ENCODE data around the gene KRTAP19-8.

Gene KRTAP19-8

GRCh38 chr21:31012133-31013089, 25.9 kb downstream of the KRTAP19-8 start:
- no peak overlapping the region for H3K4me3 ChIP-seq
- no peak overlapping the region for H3K9ac ChIP-seq
- H4K20me1 ChIP-seq: no peaks in the 10 kb centered on the region
- peaks cover under 1% of the 10 kb centered on the region; the same call in 1 of the 2 replicates for H3K9me3 ChIP-seq
- TF ChIP-seq Cebpa-rat (IDR thresholded peaks at IDR 0.05): no peak
- peaks cover 36% of the 10 kb centered on the region for H3K4me1 ChIP-seq
- H3K4me2 ChIP-seq: no peak overlapping the region
- H3K36me3 ChIP-seq: no peaks in the 10 kb centered on the region
- no peak overlapping the region for H3K27ac ChIP-seq
- H3K27me3 ChIP-seq: no peaks in the 10 kb centered on the region

- Histone ChIP-seq H3K27me3 (no peaks in the 10 kb centered on the region), H3K36me3 (no peaks in the 10 kb centered on the region), H3K4me2 (peak overlapping the region; percentile 37), H4K20me1 (no peaks in the 10 kb centered on the region), H3K27ac (no peak overlapping the region), H3K9ac (no peak overlapping the region), H3K4me1 (peaks cover 36% of the 10 kb centered on the region), H3K4me3 (no peak overlapping the region), H3K9me3 (peaks cover 6% of the 10 kb centered on the region; the same call in 1 of the 2 replicates)
- no peak for TF ChIP-seq Cebpa-rat (IDR thresholded peaks at IDR 0.05)
Observed at GRCh38 chr21:31011412-31011811, 26.9 kb downstream of the KRTAP19-8 start.

GRCh38 chr21:31008355-31008754, 29.9 kb downstream of the KRTAP19-8 start:
- H4K20me1 ChIP-seq: no peaks in the 10 kb centered on the region
- TF ChIP-seq Cebpa-rat (IDR thresholded peaks at IDR 0.05): no peak
- H3K4me3 ChIP-seq: no peak overlapping the region
- no peak overlapping the region for H3K27ac ChIP-seq
- H3K36me3 ChIP-seq: no peaks in the 10 kb centered on the region
- H3K9ac ChIP-seq: no peak overlapping the region
- H3K9me3 ChIP-seq: peaks cover 6% of the 10 kb centered on the region; the same call in 1 of the 2 replicates
- peaks cover 29% of the 10 kb centered on the region for H3K4me1 ChIP-seq
- H3K4me2 ChIP-seq: no peak overlapping the region
- H3K27me3 ChIP-seq: no peaks in the 10 kb centered on the region

GRCh38 chr21:31005019-31005418, 33.3 kb downstream of the KRTAP19-8 start:
- TF ChIP-seq Cebpa-rat (IDR thresholded peaks at IDR 0.05): no peak
- Histone ChIP-seq H4K20me1 (no peaks in the 10 kb centered on the region), H3K9me3 (peaks cover 6% of the 10 kb centered on the region; the same call in 1 of the 2 replicates), H3K27me3 (no peaks in the 10 kb centered on the region), H3K27ac (no peak overlapping the region), H3K4me2 (no peak overlapping the region), H3K9ac (no peak overlapping the region), H3K36me3 (no peaks in the 10 kb centered on the region), H3K4me3 (no peak overlapping the region), H3K4me1 (no peaks in the 10 kb centered on the region)

- H3K9ac ChIP-seq: no peak overlapping the region
- H3K4me2 ChIP-seq: no peak overlapping the region
- TF ChIP-seq Cebpa-rat (IDR thresholded peaks at IDR 0.05): no peak
- no peaks in the 10 kb centered on the region for H4K20me1 ChIP-seq
- no peaks in the 10 kb centered on the region for H3K36me3 ChIP-seq
- H3K9me3 ChIP-seq: peaks cover 6% of the 10 kb centered on the region; the same call in 1 of the 2 replicates
- H3K4me3 ChIP-seq: no peak overlapping the region
- no peaks in the 10 kb centered on the region for H3K4me1 ChIP-seq
- H3K27me3 ChIP-seq: no peaks in the 10 kb centered on the region
- no peak overlapping the region for H3K27ac ChIP-seq
Observed at GRCh38 chr21:31003471-31003870, 34.8 kb downstream of the KRTAP19-8 start.

GRCh38 chr21:30997541-30997940, 40.7 kb downstream of the KRTAP19-8 start:
- no peak for TF ChIP-seq Cebpa-rat (IDR thresholded peaks at IDR 0.05)
- H3K27me3 ChIP-seq: no peaks in the 10 kb centered on the region

DNA sequence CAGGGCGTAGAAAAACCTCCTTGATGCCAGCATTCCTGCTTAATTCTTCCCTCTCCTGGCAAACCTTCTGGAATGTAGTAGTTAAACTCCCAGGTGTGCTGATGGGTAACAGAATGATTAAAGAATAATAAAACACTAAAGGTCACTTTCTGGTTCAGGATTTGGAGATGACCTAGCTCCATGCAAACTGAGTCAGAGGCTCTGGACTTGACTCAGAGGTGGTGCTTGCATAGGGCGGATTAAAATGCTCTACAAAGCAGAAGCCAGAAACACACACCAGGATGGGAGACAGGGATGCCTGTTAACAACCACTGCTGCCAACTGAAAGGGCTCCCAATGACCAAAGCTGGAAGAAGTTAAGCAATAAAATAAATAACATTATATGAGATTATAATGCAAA, 41.5 kb downstream of the KRTAP19-8 start:
- Histone ChIP-seq H3K27ac (no peak overlapping the region), H3K9me3 (no peaks in the 10 kb centered on the region)

More at GRCh38 chr21:30997541-30997940, 40.7 kb downstream of the KRTAP19-8 start:
- H3K9ac ChIP-seq: no peak overlapping the region
- no peaks in the 10 kb centered on the region for H3K36me3 ChIP-seq
- H4K20me1 ChIP-seq: no peaks in the 10 kb centered on the region
- H3K4me2 ChIP-seq: no peak overlapping the region
- H3K4me3 ChIP-seq: no peak overlapping the region
- no peaks in the 10 kb centered on the region for H3K9me3 ChIP-seq
- no peak overlapping the region for H3K27ac ChIP-seq
- H3K4me1 ChIP-seq: peaks cover 20% of the 10 kb centered on the region

DNA sequence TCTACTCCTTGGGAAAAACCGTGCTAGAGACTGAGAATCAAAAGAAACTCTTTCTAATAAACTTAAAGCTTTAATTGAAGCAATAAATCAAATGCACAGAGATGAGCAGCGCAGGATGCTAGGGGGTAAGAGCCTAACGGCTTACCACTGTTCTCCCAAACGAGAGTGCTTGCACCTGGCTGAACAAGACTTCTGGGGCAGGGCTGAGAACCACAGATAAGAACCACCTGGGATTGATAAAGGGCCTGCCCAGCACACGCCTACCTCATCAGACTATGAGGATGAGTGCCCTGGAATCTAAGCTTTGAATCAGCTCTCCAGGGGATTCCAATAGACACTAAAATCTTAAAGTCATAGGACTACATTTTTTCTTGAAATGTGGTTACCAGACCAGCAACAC, 43.3 kb downstream of the KRTAP19-8 start:
- Histone ChIP-seq H3K36me3 (no peaks in the 10 kb centered on the region), H3K27ac (no peak overlapping the region), H3K4me1 (peaks cover 20% of the 10 kb centered on the region), H3K27me3 (no peaks in the 10 kb centered on the region), H3K4me2 (peak overlapping the region; percentile 18; the same call in 1 of the 2 replicates), H3K4me3 (no peak overlapping the region), H3K9me3 (no peaks in the 10 kb centered on the region), H3K9ac (no peak overlapping the region), H4K20me1 (no peaks in the 10 kb centered on the region)
- no peak for TF ChIP-seq Cebpa-rat (IDR thresholded peaks at IDR 0.05)

More for the DNA sequence above, 41.5 kb downstream of the KRTAP19-8 start:
- no peaks in the 10 kb centered on the region for H3K36me3 ChIP-seq
- no peak for TF ChIP-seq Cebpa-rat (IDR thresholded peaks at IDR 0.05)
- no peaks in the 10 kb centered on the region for H4K20me1 ChIP-seq
- peaks cover 20% of the 10 kb centered on the region for H3K4me1 ChIP-seq
- H3K27me3 ChIP-seq: no peaks in the 10 kb centered on the region
- no peak overlapping the region for H3K9ac ChIP-seq
- 0 out of 2 replicates have a peak overlapping the region, but pooled peaks have one; percentile 18 for H3K4me2 ChIP-seq
- H3K4me3 ChIP-seq: no peak overlapping the region

DNA sequence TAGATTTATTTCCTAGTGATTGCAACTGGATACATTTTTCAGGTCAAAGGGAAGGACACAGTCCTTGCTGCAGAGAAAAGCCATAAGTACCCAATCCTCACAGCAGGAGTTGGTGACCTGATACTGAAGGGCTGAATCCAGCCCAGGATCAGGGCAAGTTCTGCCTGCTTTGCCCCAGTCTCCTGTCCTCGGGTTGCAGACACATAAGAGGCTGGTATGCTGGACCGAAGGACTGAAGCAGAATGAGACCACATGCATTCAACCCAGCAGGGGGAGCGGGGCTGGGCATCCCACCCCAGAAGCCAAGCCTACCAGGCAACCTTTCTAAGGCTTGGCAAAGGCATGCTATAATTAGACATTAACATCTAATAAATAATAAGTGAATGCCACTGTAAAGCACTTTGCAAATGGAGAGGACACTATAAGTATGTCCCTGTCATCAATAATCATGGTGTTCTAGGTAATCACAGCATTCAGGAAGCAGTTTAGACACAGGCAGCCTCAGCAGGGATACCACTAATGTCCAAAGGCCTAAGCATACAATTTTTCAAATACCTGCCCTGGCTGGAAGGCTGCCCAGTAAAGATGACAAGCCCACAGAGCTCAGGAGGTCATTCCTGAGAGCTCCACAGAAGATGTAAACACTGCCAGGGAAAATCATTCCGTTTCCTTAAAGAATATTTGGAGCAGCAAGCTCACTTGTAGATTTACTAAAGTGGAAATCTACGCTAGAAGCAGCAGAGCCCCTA, 47.6 kb downstream of the KRTAP19-8 start:
- H3K4me1 ChIP-seq: peaks cover 11% of the 10 kb centered on the region
- no peak overlapping the region for H3K4me3 ChIP-seq
- H3K36me3 ChIP-seq: no peaks in the 10 kb centered on the region
- H3K27me3 ChIP-seq: no peaks in the 10 kb centered on the region
- no peaks in the 10 kb centered on the region for H4K20me1 ChIP-seq
- no peak overlapping the region for H3K27ac ChIP-seq
- no peaks in the 10 kb centered on the region; the same call in 1 of the 2 replicates for H3K9me3 ChIP-seq
- H3K9ac ChIP-seq: no peak overlapping the region
- no peak overlapping the region for H3K4me2 ChIP-seq
- TF ChIP-seq Cebpa-rat (IDR thresholded peaks at IDR 0.05): no peak

Data from BLaER1 (cell line).